Parathyroid adenoma (tissue), 2 donors: ENCODE results near the gene SRGAP1.

Experiments used
- H2AFZ ChIP-seq: fragments of 300-600 bp; sonication (generic); one replicate; pipeline ENCODE4 v1.7.0; 2017; ENCODE audit warnings: antibody characterized with exemption, mild to moderate bottlenecking
- H3K27ac ChIP-seq: fragments of 300-600 bp; sonication (generic); one replicate; pipeline ENCODE4 v1.7.0; 2017
- H3K27me3 ChIP-seq: fragments of 300-600 bp; sonication (generic); one replicate; pipeline ENCODE4 v1.7.0; 2017; ENCODE audit warnings: low read length; ENCODE audit not compliant: control insufficient read depth, insufficient read depth
- H3K36me3 ChIP-seq: fragments of 300-600 bp; sonication (generic); one replicate; pipeline ENCODE4 v1.7.0; 2017; ENCODE audit warnings: low read length; ENCODE audit not compliant: control insufficient read depth, insufficient read depth
- H3K4me1 ChIP-seq: fragments of 300-600 bp; sonication (generic); one replicate; pipeline ENCODE4 v1.7.0; 2017; ENCODE audit warnings: control low read depth
- H3K4me2 ChIP-seq: fragments of 300-600 bp; sonication (generic); one replicate; pipeline ENCODE4 v1.7.0; 2017; ENCODE audit warnings: low read length
- H3K4me3 ChIP-seq: fragments of 300-600 bp; sonication (generic); one replicate; pipeline ENCODE4 v1.7.0; 2017; ENCODE audit warnings: low read depth, low read length
- H3K79me2 ChIP-seq: fragments of 300-600 bp; sonication (generic); one replicate; pipeline ENCODE4 v1.7.0; 2017; ENCODE audit warnings: control low read depth
- H3K9ac ChIP-seq: fragments of 300-600 bp; sonication (generic); one replicate; pipeline ENCODE4 v1.7.0; 2017; ENCODE audit warnings: mild to moderate bottlenecking
- H3K9me3 ChIP-seq: fragments of 300-600 bp; sonication (generic); one replicate; pipeline ENCODE4 v1.7.0; 2017; ENCODE audit warnings: low read length; ENCODE audit not compliant: control insufficient read depth
- TF ChIP-seq, protein P1 (sequence below): fragments of 300-600 bp; sonication (generic); IDR thresholded peaks from one replicate; pipeline ENCODE4 v1.7.0; 2017; ENCODE audit warnings: antibody characterized with exemption, mild to moderate bottlenecking
- donor health status: primary hyperparathyroidism.

The SRGAP1 gene

GRCh38 chr12:63905544-63905943 is 61.0 kb downstream of the SRGAP1 start:
- H3K4me2 ChIP-seq: no peak overlapping the region
- peaks cover 5% of the 10 kb centered on the region for H3K4me1 ChIP-seq
- H3K4me3 ChIP-seq: no peak overlapping the region
- no peak overlapping the region for H3K27ac ChIP-seq
- no peaks in the 10 kb centered on the region for H3K9me3 ChIP-seq
- no peaks in the 10 kb centered on the region for H3K36me3 ChIP-seq
- no peak overlapping the region for H2AFZ ChIP-seq
- H3K79me2 ChIP-seq: peaks cover 44% of the 10 kb centered on the region
- TF ChIP-seq, protein P1, sequence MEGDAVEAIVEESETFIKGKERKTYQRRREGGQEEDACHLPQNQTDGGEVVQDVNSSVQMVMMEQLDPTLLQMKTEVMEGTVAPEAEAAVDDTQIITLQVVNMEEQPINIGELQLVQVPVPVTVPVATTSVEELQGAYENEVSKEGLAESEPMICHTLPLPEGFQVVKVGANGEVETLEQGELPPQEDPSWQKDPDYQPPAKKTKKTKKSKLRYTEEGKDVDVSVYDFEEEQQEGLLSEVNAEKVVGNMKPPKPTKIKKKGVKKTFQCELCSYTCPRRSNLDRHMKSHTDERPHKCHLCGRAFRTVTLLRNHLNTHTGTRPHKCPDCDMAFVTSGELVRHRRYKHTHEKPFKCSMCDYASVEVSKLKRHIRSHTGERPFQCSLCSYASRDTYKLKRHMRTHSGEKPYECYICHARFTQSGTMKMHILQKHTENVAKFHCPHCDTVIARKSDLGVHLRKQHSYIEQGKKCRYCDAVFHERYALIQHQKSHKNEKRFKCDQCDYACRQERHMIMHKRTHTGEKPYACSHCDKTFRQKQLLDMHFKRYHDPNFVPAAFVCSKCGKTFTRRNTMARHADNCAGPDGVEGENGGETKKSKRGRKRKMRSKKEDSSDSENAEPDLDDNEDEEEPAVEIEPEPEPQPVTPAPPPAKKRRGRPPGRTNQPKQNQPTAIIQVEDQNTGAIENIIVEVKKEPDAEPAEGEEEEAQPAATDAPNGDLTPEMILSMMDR: no peak
- no peak overlapping the region for H3K9ac ChIP-seq
- no peaks in the 10 kb centered on the region for H3K27me3 ChIP-seq

DNA sequence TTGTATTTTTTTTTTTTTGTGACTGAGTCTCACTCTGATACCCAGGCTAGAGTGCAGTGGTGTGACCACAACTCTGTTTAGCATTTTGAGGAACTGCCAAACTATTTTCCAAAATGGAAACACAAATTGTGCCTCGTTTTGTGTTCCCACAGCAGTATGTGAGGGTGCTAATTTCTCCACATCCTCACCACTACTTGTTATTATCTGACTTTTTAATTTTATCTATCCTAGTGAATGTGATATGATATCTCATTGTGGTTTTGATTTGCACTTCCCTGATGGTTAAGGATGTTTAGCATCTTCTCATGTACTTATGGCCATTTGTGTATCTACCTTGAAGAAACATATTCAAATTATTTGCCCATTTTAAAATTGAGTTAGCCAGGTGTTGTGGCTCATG is 62.4 kb downstream of the SRGAP1 start:
- no peak overlapping the region for H3K4me2 ChIP-seq
- H3K36me3 ChIP-seq: no peaks in the 10 kb centered on the region
- H3K27ac ChIP-seq: no peak overlapping the region
- TF ChIP-seq, protein P1: no peak
- no peak overlapping the region for H3K9ac ChIP-seq
- H3K4me3 ChIP-seq: no peak overlapping the region
- no peaks in the 10 kb centered on the region for H3K27me3 ChIP-seq
- no peaks in the 10 kb centered on the region for H3K9me3 ChIP-seq
- H3K4me1 ChIP-seq: peaks cover 11% of the 10 kb centered on the region
- peaks cover 34% of the 10 kb centered on the region for H3K79me2 ChIP-seq
- H2AFZ ChIP-seq: no peak overlapping the region

DNA sequence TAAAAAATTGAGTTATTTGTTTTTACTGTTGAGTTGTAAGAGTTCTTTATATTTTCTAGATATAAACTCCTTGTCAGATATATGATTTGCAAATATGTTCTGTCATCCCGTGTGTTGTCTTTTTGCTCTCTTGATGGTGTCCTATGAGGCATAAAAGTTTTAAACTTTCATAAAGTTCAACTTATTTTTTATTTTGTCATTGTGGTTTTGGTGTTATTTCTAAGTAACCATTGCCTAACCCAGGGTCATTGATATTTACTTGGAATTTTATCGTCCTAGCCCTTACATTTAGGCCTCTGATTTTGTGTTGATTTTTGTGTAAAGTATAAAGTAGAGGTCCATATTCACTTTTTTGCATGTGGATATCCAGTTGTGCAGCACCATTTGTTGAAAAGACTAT is 63.1 kb downstream of the SRGAP1 start:
- no peak overlapping the region for H3K4me3 ChIP-seq

GRCh38 chr12:63909746-63910145 is 65.2 kb downstream of the SRGAP1 start:
- Histone ChIP-seq H2AFZ (no peak overlapping the region), H3K9me3 (no peaks in the 10 kb centered on the region), H3K27me3 (no peaks in the 10 kb centered on the region), H3K27ac (no peak overlapping the region), H3K4me1 (peaks cover 13% of the 10 kb centered on the region), H3K36me3 (no peaks in the 10 kb centered on the region), H3K9ac (no peak overlapping the region), H3K4me3 (no peak overlapping the region), H3K79me2 (peaks cover 25% of the 10 kb centered on the region), H3K4me2 (no peak overlapping the region)
- TF ChIP-seq, protein P1: no peak

More for the DNA sequence above, 63.1 kb downstream of the SRGAP1 start:
- Histone ChIP-seq H3K4me2 (no peak overlapping the region), H3K79me2 (peaks cover 34% of the 10 kb centered on the region), H3K36me3 (no peaks in the 10 kb centered on the region), H3K9ac (no peak overlapping the region), H2AFZ (no peak overlapping the region), H3K27me3 (no peaks in the 10 kb centered on the region), H3K9me3 (no peaks in the 10 kb centered on the region), H3K4me1 (peaks cover 13% of the 10 kb centered on the region), H3K27ac (no peak overlapping the region)
- TF ChIP-seq, protein P1: no peak

- Histone ChIP-seq H3K4me1 (peaks cover 17% of the 10 kb centered on the region), H2AFZ (peak overlapping the region; percentile 13), H3K79me2 (peaks cover 22% of the 10 kb centered on the region), H3K27ac (peak overlapping the region; percentile 55), H3K9ac (no peak overlapping the region), H3K27me3 (no peaks in the 10 kb centered on the region), H3K36me3 (no peaks in the 10 kb centered on the region), H3K4me3 (no peak overlapping the region), H3K9me3 (no peaks in the 10 kb centered on the region), H3K4me2 (peak overlapping the region; percentile 0)
- TF ChIP-seq, protein P1: no peak
Measured at GRCh38 chr12:63911341-63911740, 66.8 kb downstream of the SRGAP1 start.
